HG03196 (cell line): ENCODE measurements around the gene PARD6G.

Experiments
- ATAC-seq: cut with Tn5 transposase; IDR thresholded peaks from one replicate; pipeline ENCODE4 v1.9.1; 2021; ENCODE audit not compliant: unreplicated experiment

PARD6G gene

GRCh38 chr18:80154293-80154692 is 93.0 kb downstream of the PARD6G start:
- ATAC-seq = peak; percentile 84

GRCh38 chr18:80149667-80150066 is 97.6 kb downstream of the PARD6G start:
- no peak for ATAC-seq

DNA sequence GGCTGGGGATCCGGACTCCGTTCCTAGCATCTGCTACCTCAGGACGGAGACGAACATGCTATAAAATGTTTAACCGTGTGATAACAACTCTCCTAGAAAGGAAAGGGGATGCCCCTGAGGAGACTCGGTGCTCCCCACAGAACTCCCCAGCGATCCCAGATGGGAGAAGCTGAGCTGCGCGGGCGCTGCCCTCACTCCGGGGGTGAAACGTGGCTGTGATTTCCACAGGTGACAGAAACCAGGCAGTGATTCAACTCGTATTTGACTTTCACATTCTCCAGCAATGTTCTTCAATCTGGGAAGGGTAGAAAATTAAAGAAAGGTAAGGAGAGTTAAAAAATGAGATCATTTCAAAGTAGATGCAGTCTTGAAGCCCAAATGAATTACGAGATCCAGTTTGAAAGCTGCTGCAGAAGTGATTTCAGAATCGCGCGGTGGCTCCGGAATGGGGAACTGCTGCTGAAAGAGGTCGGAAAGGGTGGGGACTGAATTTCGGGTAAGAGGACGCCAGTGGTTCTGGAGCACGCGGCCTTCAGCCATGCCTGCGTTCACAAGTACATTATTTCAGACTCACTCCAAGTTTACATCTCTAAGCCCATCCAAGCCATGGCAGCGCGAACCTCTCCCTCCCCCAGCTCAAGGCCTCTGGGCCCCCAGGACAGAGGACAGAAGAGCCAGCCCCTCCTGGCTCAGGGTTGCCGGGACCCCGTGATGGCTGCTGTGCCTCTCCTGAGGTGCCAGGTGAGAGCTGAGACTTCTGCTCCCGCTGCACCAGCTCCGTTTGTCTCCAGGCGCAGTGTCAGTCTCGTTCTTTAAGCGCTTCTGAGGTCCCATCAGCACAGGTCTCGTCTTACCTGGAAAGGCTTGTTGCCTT is 98.8 kb downstream of the PARD6G start:
- ATAC-seq = no peak

- ATAC-seq = peak; percentile 72
These were observed 99.6 kb downstream of the PARD6G start for GRCh38 chr18:80147418-80148325.

DNA sequence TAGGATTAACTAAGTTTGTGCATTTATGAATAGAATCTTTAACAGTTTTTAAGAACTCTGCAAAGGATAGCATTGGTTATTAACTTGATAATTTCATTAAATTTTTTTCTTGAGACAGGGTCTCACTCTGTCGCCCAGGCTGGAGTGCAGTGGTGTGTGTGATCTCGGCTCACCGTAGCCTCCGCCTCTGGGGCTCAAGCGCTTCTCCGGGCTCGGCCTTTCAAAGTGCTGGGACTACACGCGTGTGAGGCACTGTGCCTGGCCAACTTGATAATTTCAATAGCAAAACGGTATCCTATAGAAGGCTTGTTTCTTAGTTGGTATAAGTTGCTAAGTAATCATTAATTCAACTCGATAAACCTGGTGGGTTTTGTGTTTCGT is 100.3 kb downstream of the PARD6G start:
- peak; percentile 17 for ATAC-seq

DNA sequence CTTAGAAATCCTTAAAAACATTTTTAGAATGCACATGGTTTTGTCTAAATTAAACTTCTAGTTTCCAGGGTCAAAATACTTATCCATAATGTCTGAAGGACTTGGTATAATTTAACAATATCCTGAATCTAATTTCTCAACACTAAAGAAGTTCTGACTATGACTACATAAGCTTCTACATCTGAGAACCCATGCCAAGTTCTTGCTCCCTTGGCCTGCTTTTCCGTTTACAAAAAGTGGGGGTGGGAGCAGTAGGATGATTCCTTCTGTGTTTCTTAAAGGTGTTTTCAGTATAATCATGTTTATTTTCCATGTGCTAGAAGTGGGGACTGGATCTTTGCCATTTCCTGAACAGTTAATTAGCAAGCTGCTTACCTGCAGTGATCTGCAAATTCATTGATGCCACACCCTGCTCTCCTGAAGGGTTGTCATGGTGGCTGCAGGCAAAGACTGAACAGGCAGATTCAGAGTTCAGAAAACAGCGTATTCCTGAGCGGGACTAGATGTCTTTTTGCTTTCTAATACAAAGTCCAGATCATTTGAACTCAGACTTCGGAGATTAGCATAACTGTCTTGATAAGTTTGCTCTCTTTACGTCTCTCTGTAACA is 102.0 kb downstream of the PARD6G start:
- ATAC-seq = no peak

- no peak for ATAC-seq
These were observed 103.4 kb downstream of the PARD6G start for GRCh38 chr18:80143881-80144280.

- ATAC-seq = no peak
These were observed 106.8 kb downstream of the PARD6G start for GRCh38 chr18:80140455-80140985.

GRCh38 chr18:80137976-80138375 is 109.3 kb downstream of the PARD6G start:
- no peak for ATAC-seq

DNA sequence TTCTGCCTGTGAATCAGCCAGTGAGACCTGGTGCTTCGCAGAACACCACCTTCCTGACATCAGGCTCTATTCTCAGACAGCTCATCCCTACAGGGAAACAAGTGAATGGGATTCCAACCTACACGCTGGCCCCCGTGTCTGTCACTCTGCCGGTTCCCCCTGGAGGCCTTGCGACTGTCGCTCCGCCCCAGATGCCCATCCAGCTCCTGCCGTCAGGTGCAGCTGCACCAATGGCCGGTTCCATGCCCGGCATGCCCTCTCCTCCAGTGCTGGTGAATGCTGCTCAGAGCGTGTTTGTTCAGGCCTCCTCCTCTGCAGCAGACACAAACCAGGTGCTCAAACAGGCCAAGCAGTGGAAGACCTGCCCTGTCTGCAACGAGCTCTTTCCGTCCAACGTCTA is 110.2 kb downstream of the PARD6G start:
- ATAC-seq = no peak

DNA sequence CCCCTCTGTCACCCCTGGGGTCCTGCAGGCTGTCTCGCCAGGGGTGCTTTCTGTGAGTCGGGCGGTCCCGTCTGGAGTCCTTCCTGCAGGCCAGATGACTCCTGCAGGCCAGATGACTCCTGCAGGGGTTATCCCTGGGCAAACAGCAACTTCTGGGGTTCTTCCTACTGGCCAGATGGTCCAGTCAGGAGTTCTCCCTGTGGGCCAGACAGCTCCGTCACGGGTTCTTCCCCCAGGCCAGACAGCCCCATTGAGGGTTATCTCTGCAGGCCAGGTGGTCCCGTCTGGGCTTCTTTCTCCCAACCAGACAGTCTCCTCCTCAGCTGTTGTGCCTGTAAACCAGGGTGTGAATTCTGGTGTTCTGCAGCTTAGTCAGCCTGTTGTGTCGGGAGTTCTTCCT is 110.6 kb downstream of the PARD6G start:
- no peak for ATAC-seq

DNA sequence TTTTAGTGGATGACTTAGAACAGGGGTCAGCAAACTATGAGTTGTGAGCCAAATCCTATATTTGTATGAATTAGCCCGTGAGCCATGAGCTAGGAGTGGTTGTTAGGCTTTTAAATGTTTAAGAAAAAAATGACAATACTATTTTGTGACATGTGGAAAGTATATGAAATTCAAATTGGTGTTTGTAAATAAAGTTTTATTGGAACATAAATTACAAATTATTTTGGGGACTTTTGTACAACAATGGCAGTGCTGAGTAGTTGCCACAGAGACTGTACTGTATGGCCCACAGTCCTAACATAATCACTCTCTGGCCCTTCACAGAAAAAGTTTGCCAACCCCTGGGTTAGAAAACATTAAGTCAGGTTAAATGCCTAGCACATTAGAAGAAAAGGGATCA is 112.2 kb downstream of the PARD6G start:
- no peak for ATAC-seq

DNA sequence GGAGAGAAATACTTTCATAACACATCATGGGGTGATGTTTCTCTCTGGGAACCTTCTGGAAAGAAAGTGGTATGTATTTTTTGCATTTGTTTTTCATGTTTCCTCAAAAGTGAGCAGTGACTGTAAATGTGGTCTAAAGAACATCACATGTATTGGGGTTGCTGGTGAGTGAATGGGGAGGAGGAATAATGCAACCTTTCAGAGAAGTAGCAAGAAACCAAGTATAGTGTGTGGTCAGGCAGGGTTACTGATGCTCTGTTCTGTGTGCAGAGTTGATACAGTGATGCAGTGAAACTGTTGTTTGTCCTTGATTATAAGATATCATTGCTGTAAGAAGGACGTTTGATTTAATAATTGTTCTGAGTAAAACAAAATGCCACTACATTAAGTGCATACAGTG is 114.2 kb downstream of the PARD6G start:
- no peak for ATAC-seq

GRCh38 chr18:80132180-80132812 is 115.0 kb downstream of the PARD6G start:
- no peak for ATAC-seq

GRCh38 chr18:80130555-80130954 is 116.8 kb downstream of the PARD6G start:
- ATAC-seq = no peak

DNA sequence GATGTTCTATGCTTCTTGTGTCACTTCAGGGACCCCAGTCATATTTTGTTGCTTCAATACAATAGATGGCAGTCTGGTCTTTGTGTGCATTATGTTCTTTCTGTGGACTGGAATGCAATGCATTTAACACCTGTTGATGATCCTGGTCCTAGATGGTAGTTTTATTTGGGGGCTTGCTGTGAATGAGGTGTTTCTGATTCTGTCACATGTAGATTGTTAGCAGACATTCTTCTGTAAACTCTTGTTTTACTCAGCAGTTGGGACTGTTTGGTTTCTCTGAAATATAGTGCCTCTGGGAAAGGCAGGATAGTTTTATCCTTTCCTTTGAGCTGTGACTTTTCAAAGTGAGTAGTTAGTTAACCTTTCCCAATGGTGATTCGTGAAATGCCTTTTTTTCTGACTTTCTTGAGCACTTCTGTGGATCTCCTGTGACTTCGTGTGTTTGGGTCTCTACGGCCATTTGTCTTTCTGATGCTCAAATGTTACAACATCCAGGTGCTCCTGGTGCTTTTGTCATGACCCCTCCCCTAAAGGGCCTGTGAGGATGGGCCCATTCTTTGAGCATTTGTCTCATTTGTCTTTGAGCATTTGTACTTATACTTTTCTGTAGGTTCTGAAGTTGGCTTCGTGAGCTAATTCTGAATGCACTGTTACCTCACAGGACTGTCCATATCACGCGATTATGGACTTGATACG is 117.5 kb downstream of the PARD6G start:
- ATAC-seq = no peak

GRCh38 chr18:80127635-80128034 is 119.7 kb downstream of the PARD6G start:
- no peak for ATAC-seq

DNA sequence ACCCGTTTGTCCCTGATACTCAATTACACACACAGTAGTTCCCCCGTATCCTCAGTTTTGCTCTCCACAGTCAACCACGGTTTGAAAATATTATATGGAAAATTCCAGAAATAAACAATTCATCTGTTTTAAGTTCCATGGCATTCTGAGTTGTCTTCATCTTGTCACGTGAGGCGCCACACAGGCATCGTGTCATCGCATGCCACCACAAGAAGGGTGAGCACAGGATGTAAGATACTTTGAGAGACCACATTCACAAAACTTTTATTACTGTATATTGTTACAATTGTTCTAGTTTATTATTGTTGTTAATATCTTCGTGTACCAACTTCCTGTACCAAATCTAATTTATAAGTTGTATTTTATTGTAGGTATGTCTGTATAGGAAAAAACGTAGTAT is 120.5 kb downstream of the PARD6G start:
- no peak for ATAC-seq

GRCh38 chr18:80124131-80124530 is 123.2 kb downstream of the PARD6G start:
- ATAC-seq = no peak

DNA sequence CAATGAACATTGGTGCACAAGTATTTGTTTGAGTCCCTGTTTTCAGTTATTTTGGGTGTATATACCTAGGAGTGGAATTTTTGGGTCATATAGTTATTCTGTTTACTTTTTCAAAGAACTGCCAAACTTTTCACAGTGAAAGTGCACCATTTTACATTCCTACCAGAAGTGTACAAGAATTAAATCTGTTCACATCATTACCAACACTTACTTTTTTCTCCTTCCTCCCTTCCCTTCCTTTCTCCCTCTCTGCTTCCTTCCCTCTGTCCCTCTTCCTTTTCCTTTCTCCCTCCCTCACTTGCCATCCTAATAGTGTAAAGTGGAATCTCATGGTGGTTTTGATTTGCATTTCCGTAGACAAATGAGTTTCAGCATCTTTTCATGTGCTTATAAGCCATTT is 126.4 kb downstream of the PARD6G start:
- no peak for ATAC-seq
